Neural progenitor cell (in vitro differentiated cells): Measurements from ENCODE around the gene POLDIP2. TPM values are rescaled to one million over a fixed set of nuclear protein-coding genes. Genes with fewer than 3 reads are reported as not detected.

ENCODE experiments used
- DNase-seq: peaks from one replicate; pipeline ENCODE4 v3.0.0-alpha.2; 2016; ENCODE audit warnings: low spot score
- H2AFZ ChIP-seq: fragments of 200-600 bp; sonication (generic); replicated peaks from 2 replicates; pipeline ENCODE4 v1.6.1; 2016; ENCODE audit warnings: antibody characterized with exemption
- H3F3A ChIP-seq: fragments of 200-600 bp; sonication (generic); 2 replicates; pipeline ENCODE4 v1.6.1; 2016; ENCODE audit warnings: antibody characterized with exemption, low read depth
- H3K27ac ChIP-seq: fragments of 200-600 bp; sonication (generic); 2 replicates; pipeline ENCODE4 v1.5.1; 2016; ENCODE audit warnings: mild to moderate bottlenecking
- H3K27me3 ChIP-seq: fragments of 200-600 bp; sonication (generic); 2 replicates; pipeline ENCODE4 v1.6.1; 2016; ENCODE audit warnings: mild to moderate bottlenecking, moderate library complexity
- H3K36me3 ChIP-seq: fragments of 200-600 bp; sonication (generic); 2 replicates; pipeline ENCODE4 v1.5.1; 2016
- H3K4me1 ChIP-seq: fragments of 200-600 bp; sonication (generic); 2 replicates; pipeline ENCODE4 v1.6.1; 2016; ENCODE audit warnings: mixed run types
- H3K4me2 ChIP-seq: fragments of 200-600 bp; sonication (generic); 2 replicates; pipeline ENCODE4 v1.6.1; 2016
- H3K4me3 ChIP-seq: fragments of 200-600 bp; sonication (generic); 2 replicates; pipeline ENCODE4 v1.5.1; 2016
- H3K79me2 ChIP-seq: fragments of 200-600 bp; sonication (generic); 2 replicates; pipeline ENCODE4 v1.6.1; 2016; ENCODE audit warnings: low read depth
- H3K9ac ChIP-seq: fragments of 200-600 bp; sonication (generic); 2 replicates; pipeline ENCODE4 v1.6.1; 2016
- H3K9me3 ChIP-seq: fragments of 200-600 bp; sonication (generic); 2 replicates; pipeline ENCODE4 v1.5.1; 2016; ENCODE audit warnings: low read depth
- H4K20me1 ChIP-seq: fragments of 200-600 bp; sonication (generic); 2 replicates; pipeline ENCODE4 v1.6.1; 2016; ENCODE audit warnings: low read depth
- H3K27ac Mint-ChIP-seq: 3 replicates; pipeline ENCODE4 v1.8.0; 2021; ENCODE audit warnings: mixed read lengths
- H3K27me3 Mint-ChIP-seq: 2 replicates; pipeline ENCODE4 v1.8.0; 2022; ENCODE audit warnings: low read depth, mild to moderate bottlenecking, inconsistent platforms, moderate library complexity, mixed read lengths; ENCODE audit not compliant: insufficient read depth
- H3K36me3 Mint-ChIP-seq: 3 replicates; pipeline ENCODE4 v1.8.0; 2021; ENCODE audit warnings: mixed read lengths
- H3K4me1 Mint-ChIP-seq: 3 replicates; pipeline ENCODE4 v1.8.0; 2021; ENCODE audit warnings: mixed read lengths
- H3K4me3 Mint-ChIP-seq: 3 replicates; pipeline ENCODE4 v1.8.0; 2021; ENCODE audit warnings: mild to moderate bottlenecking, moderate library complexity, mixed read lengths
- H3K9me3 Mint-ChIP-seq: 3 replicates; pipeline ENCODE4 v1.8.0; 2020; ENCODE audit warnings: mixed read lengths
- CTCF ChIP-seq: fragments of 200-600 bp; sonication (generic); IDR thresholded peaks from 2 replicates; pipeline ENCODE4 v1.5.1; 2017; ENCODE audit warnings: antibody characterized with exemption, mild to moderate bottlenecking
- EZH2 ChIP-seq: fragments of 200-600 bp; sonication (generic); IDR thresholded peaks from 2 replicates; pipeline ENCODE4 v1.6.1; 2017; ENCODE audit warnings: antibody characterized with exemption, mild to moderate bottlenecking, moderate library complexity
- EZH2phosphoT487 ChIP-seq: fragments of 200-600 bp; sonication (generic); IDR thresholded peaks from 2 replicates; pipeline ENCODE4 v1.6.1; 2017; ENCODE audit warnings: antibody characterized with exemption
- total RNA-seq: library from RNA; depleted of rRNA; stranded (reverse); fragments of >200 nt; gene quantifications from 2 replicates; pipeline ENCODE4 v1.2.3, GENCODE V29; 2015; ENCODE audit warnings: low replicate concordance

Gene POLDIP2
- total RNA-seq, 1 donor from 2014 or later, result 44.6 TPM

GRCh38 chr17:28372203-28372944 is 15.0 kb upstream of the POLDIP2 start:
- Mint-ChIP-seq H3K27me3 (peaks cover 7% of the 10 kb centered on the region), H3K4me1 (peaks cover 32% of the 10 kb centered on the region), H3K4me3 (peak overlapping the region; percentile 88), H3K27ac (no peak overlapping the region), H3K9me3 (no peaks in the 10 kb centered on the region), H3K36me3 (peaks cover 8% of the 10 kb centered on the region)
- Histone ChIP-seq H3F3A (peaks cover 39% of the 10 kb centered on the region), H3K79me2 (no peaks in the 10 kb centered on the region), H3K9ac (no peak overlapping the region), H3K4me3 (peak overlapping the region; percentile 66), H2AFZ (peak overlapping the region; percentile 94), H3K27me3 (peaks cover 40% of the 10 kb centered on the region), H4K20me1 (peaks cover 37% of the 10 kb centered on the region), H3K36me3 (no peaks in the 10 kb centered on the region), H3K27ac (no peak overlapping the region), H3K4me2 (peak overlapping the region; percentile 96), H3K4me1 (peaks cover 13% of the 10 kb centered on the region), H3K9me3 (no peaks in the 10 kb centered on the region)
- peak; percentile 62 for DNase-seq
- TF ChIP-seq EZH2phosphoT487 (peak; percentile 36), CTCF (no peak), EZH2 (peak; percentile 65)

- Histone ChIP-seq H3K4me1 (peaks cover 13% of the 10 kb centered on the region), H3K27ac (no peak within 1 kb of the TSS), H3F3A (peaks cover 39% of the 10 kb centered on the region), H3K4me2 (peak within 1 kb of the TSS; percentile 96), H3K27me3 (peaks cover 40% of the 10 kb centered on the region), H2AFZ (peak within 1 kb of the TSS; percentile 94), H3K79me2 (no peaks in the 10 kb centered on the region), H3K9me3 (no peaks in the 10 kb centered on the region), H3K9ac (no peak within 1 kb of the TSS), H3K4me3 (peak within 1 kb of the TSS; percentile 66), H4K20me1 (peaks cover 37% of the 10 kb centered on the region), H3K36me3 (no peaks in the 10 kb centered on the region)
- peaks cover 7% of the 10 kb centered on the region for H3K27me3 Mint-ChIP-seq
- H3K4me3 Mint-ChIP-seq, result peak within 1 kb of the TSS; percentile 92
- peak; percentile 98 for DNase-seq
- H3K27ac Mint-ChIP-seq, result peak within 1 kb of the TSS; percentile 47
- no peaks in the 10 kb centered on the region for H3K9me3 Mint-ChIP-seq
- peaks cover 8% of the 10 kb centered on the region for H3K36me3 Mint-ChIP-seq
- no peak for TF ChIP-seq CTCF
- TF ChIP-seq EZH2phosphoT487, result peak; percentile 52
- TF ChIP-seq EZH2, result no peak
- H3K4me1 Mint-ChIP-seq, result peaks cover 32% of the 10 kb centered on the region
Observed at GRCh38 chr17:28371245-28372202, 14.2 kb upstream of the POLDIP2 start, which contains the start of gene SARM1. SARM1 (plus strand) TSS chr17:28371694; CDS start chr17:28372033, 339 bp downstream.

- peaks cover 37% of the 10 kb centered on the region for H4K20me1 ChIP-seq
- Mint-ChIP-seq H3K9me3 (no peaks in the 10 kb centered on the region), H3K4me1 (peaks cover 32% of the 10 kb centered on the region), H3K4me3 (peak overlapping the region; percentile 92), H3K27me3 (peaks cover 7% of the 10 kb centered on the region), H3K27ac (peak overlapping the region; percentile 47), H3K36me3 (peaks cover 8% of the 10 kb centered on the region)
- H3K79me2 ChIP-seq, result no peaks in the 10 kb centered on the region
- H3K27me3 ChIP-seq, result peaks cover 39% of the 10 kb centered on the region
- DNase-seq, result no peak
- no peak overlapping the region for H3K9ac ChIP-seq
- peaks cover 13% of the 10 kb centered on the region for H3K4me1 ChIP-seq
- no peak overlapping the region for H2AFZ ChIP-seq
- peaks cover 39% of the 10 kb centered on the region for H3F3A ChIP-seq
- no peaks in the 10 kb centered on the region for H3K36me3 ChIP-seq
- peak overlapping the region; percentile 96 for H3K4me2 ChIP-seq
- no peaks in the 10 kb centered on the region for H3K9me3 ChIP-seq
- TF ChIP-seq EZH2 (no peak), CTCF (no peak), EZH2phosphoT487 (no peak)
- no peak overlapping the region for H3K27ac ChIP-seq
- H3K4me3 ChIP-seq, result peak overlapping the region; percentile 66
Observed at GRCh38 chr17:28370744-28371103, 13.4 kb upstream of the POLDIP2 start.
